MM.1S (cell line): Measurements from ENCODE around the gene MRPL52.
A peak's percentile ranks its signal among the peaks of the same experiment; 100 is the strongest.

Experiments
- DNase-seq: peaks from one replicate; pipeline ENCODE4 v3.0.0-alpha.2; 2015
- H2AFZ ChIP-seq: fragments of 300-600 bp; sonication (generic); 2 replicates; pipeline ENCODE4 v1.6.0; 2016; ENCODE audit warnings: antibody characterized with exemption, low read length
- H3F3A ChIP-seq: fragments of 300-600 bp; sonication (generic); 2 replicates; pipeline ENCODE4 v1.6.1; 2016; ENCODE audit warnings: mild to moderate bottlenecking, antibody characterized with exemption, low read length, moderate library complexity, mixed read lengths; ENCODE audit not compliant: insufficient read depth
- H3K27ac ChIP-seq: fragments of 300-600 bp; sonication (generic); 2 replicates; pipeline ENCODE4 v1.5.1; 2016; ENCODE audit warnings: mild to moderate bottlenecking, low read length
- H3K27me3 ChIP-seq: fragments of 300-600 bp; sonication (generic); replicated peaks from 2 replicates; pipeline ENCODE4 v1.6.0; 2016; ENCODE audit warnings: low read length; ENCODE audit not compliant: insufficient read depth
- H3K36me3 ChIP-seq: fragments of 300-600 bp; sonication (generic); replicated peaks from 2 replicates; pipeline ENCODE4 v1.6.1; 2016; ENCODE audit warnings: mild to moderate bottlenecking, low read length, mixed read lengths; ENCODE audit not compliant: insufficient read depth
- H3K4me1 ChIP-seq: fragments of 300-600 bp; sonication (generic); 2 replicates; pipeline ENCODE4 v1.6.1; 2016; ENCODE audit warnings: low read length, mixed read lengths
- H3K4me2 ChIP-seq: fragments of 300-600 bp; sonication (generic); 2 replicates; pipeline ENCODE4 v1.6.0; 2016; ENCODE audit warnings: low read depth, low read length
- H3K4me3 ChIP-seq: fragments of 300-600 bp; sonication (generic); 2 replicates; pipeline ENCODE4 v1.5.1; 2016; ENCODE audit warnings: low read length, mixed read lengths
- H3K79me2 ChIP-seq: fragments of 300-600 bp; sonication (generic); 2 replicates; pipeline ENCODE4 v1.6.1; 2016; ENCODE audit warnings: mixed run types, low read length, mixed read lengths
- H3K9ac ChIP-seq: fragments of 300-600 bp; sonication (generic); 2 replicates; pipeline ENCODE4 v1.6.1; 2016; ENCODE audit warnings: low read length, mixed read lengths
- H3K9me2 ChIP-seq: fragments of 300-600 bp; sonication (generic); replicated peaks from 2 replicates; pipeline ENCODE4 v1.6.1; 2016; ENCODE audit warnings: mild to moderate bottlenecking, low read length, mixed read lengths; ENCODE audit not compliant: insufficient read depth
- H3K9me3 ChIP-seq: fragments of 300-600 bp; sonication (generic); replicated peaks from 2 replicates; pipeline ENCODE4 v1.6.1; 2016; ENCODE audit warnings: mild to moderate bottlenecking, low read length, mixed read lengths; ENCODE audit not compliant: insufficient read depth
- H4K20me1 ChIP-seq: fragments of 300-600 bp; sonication (generic); 2 replicates; pipeline ENCODE4 v1.6.1; 2016; ENCODE audit warnings: mild to moderate bottlenecking, low read length, moderate library complexity, mixed read lengths; ENCODE audit not compliant: insufficient read depth
- CTCF ChIP-seq: fragments of 300-600 bp; sonication (generic); IDR thresholded peaks from 2 replicates; pipeline ENCODE4 v1.5.1; 2016; ENCODE audit warnings: antibody characterized with exemption, low read length, mixed read lengths
- EZH2 ChIP-seq: fragments of 300-600 bp; sonication (generic); optimal IDR thresholded peaks from 2 replicates; pipeline ENCODE3; 2017; ENCODE audit warnings: low read depth, mild to moderate bottlenecking, antibody characterized with exemption, low read length, mixed read lengths
- EZH2phosphoT487 ChIP-seq: fragments of 300-600 bp; sonication (generic); IDR thresholded peaks from 2 replicates; pipeline ENCODE4 v1.6.1; 2018; ENCODE audit warnings: antibody characterized with exemption, low read length

Gene MRPL52

GRCh38 chr14:22866874-22867273, 37.2 kb downstream of the MRPL52 start:
- Histone ChIP-seq H3K9me3 (no peaks in the 10 kb centered on the region), H3K9me2 (no peaks in the 10 kb centered on the region), H3K4me1 (peaks cover 3% of the 10 kb centered on the region; the same call in 1 of the 2 replicates), H3K79me2 (no peaks in the 10 kb centered on the region), H3K27ac (no peak overlapping the region), H3K9ac (no peak overlapping the region), H3K4me3 (no peak overlapping the region), H3K27me3 (no peaks in the 10 kb centered on the region), H2AFZ (no peak overlapping the region), H3K4me2 (no peak overlapping the region), H3K36me3 (no peaks in the 10 kb centered on the region), H4K20me1 (no peaks in the 10 kb centered on the region), H3F3A (peaks cover 10% of the 10 kb centered on the region)
- DNase-seq, result no peak
- no peak for TF ChIP-seq CTCF
- TF ChIP-seq EZH2, result no peak
- TF ChIP-seq EZH2phosphoT487, result no peak

GRCh38 chr14:22870811-22871223, 41.1 kb downstream of the MRPL52 start:
- peak overlapping the region; percentile 80 for H3K27ac ChIP-seq
- H3K9ac ChIP-seq, result peak overlapping the region; percentile 76; the same call in 1 of the 2 replicates
- H4K20me1 ChIP-seq, result no peaks in the 10 kb centered on the region
- no peak for DNase-seq
- H3F3A ChIP-seq, result peaks cover 10% of the 10 kb centered on the region
- TF ChIP-seq EZH2 (no peak), CTCF (no peak), EZH2phosphoT487 (no peak)
- H3K79me2 ChIP-seq, result peaks cover 10% of the 10 kb centered on the region
- H3K4me3 ChIP-seq, result peak overlapping the region; percentile 71
- H3K9me3 ChIP-seq, result no peaks in the 10 kb centered on the region
- no peaks in the 10 kb centered on the region for H3K9me2 ChIP-seq
- H3K4me1 ChIP-seq, result peaks cover 3% of the 10 kb centered on the region; the same call in 1 of the 2 replicates
- H2AFZ ChIP-seq, result peak overlapping the region; percentile 61; the same call in 1 of the 2 replicates
- H3K27me3 ChIP-seq, result no peaks in the 10 kb centered on the region
- no peaks in the 10 kb centered on the region for H3K36me3 ChIP-seq
- H3K4me2 ChIP-seq, result peak overlapping the region; percentile 57

DNA sequence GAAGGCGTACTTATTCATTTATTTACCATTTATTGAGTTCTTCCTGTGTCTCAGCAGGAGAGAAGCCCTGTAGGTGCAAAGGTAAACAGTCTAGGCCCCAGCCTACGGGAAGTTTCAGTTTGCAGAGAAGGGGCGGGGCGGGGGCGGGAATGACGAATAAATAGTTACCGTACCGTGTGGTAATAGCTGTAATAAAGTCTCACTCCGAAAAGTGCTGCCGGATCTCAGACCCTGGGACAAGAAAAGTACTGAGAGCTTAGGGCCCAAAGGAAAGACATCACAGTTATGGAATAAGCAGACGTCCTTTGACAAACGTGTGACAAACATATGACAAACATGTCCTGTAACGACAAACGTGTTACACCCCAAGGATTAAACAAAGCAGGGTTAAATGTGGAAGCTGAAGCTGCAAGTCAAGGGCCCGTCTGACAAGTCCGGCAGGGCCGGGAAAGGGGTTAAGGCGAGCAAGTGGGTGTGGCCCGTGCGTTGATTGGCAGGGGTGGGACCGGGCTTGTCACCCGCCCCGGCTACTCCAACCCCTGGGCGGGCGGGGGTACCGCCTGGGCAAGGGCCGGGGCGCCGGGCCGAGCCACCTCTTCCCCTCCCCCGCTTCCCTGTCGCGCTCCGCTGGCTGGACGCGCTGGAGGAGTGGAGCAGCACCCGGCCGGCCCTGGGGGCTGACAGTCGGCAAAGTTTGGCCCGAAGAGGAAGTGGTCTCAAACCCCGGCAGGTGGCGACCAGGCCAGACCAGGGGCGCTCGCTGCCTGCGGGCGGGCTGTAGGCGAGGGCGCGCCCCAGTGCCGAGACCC, 41.7 kb downstream of the MRPL52 start, which contains the start of gene LRP10:
LRP10 (plus strand) TSS at position 517 of the 809 bp plus-strand sequence. CDS start 564 bp downstream, outside the sequence.
- H3K4me1 ChIP-seq, result peaks cover 3% of the 10 kb centered on the region; the same call in 1 of the 2 replicates
- H3K9ac ChIP-seq, result peak within 1 kb of the TSS; percentile 76

More for the DNA sequence above, 41.7 kb downstream of the MRPL52 start, which contains the start of gene LRP10:
- Histone ChIP-seq H3K4me3 (peak within 1 kb of the TSS; percentile 71), H3K4me2 (peak within 1 kb of the TSS; percentile 57), H3K27ac (peak within 1 kb of the TSS; percentile 80), H3K79me2 (peaks cover 10% of the 10 kb centered on the region), H3K27me3 (no peaks in the 10 kb centered on the region), H4K20me1 (no peaks in the 10 kb centered on the region), H3K9me2 (no peaks in the 10 kb centered on the region), H3F3A (peaks cover 10% of the 10 kb centered on the region), H3K36me3 (no peaks in the 10 kb centered on the region), H3K9me3 (no peaks in the 10 kb centered on the region), H2AFZ (peak within 1 kb of the TSS; percentile 61)
- peak; percentile 82 for DNase-seq
- TF ChIP-seq CTCF (no peak), EZH2phosphoT487 (no peak), EZH2 (no peak)
